DND-41 (cell line): ENCODE measurements around the gene JARID2.

Source experiments
- ATAC-seq: fragments of 200-7000 bp; cut with Tn5 transposase; 3 replicates; pipeline ENCODE4 v1.9.1; 2021; ENCODE audit warnings: low read depth; ENCODE audit not compliant: insufficient read depth
- DNase-seq: peaks from one replicate; pipeline ENCODE4 v3.0.0-alpha.2; 2020
- H2AFZ ChIP-seq: 2 replicates; pipeline ENCODE4 v1.6.0; 2012; ENCODE audit warnings: low read depth, low read length
- H3K27ac ChIP-seq: 2 replicates; pipeline ENCODE4 v1.5.1; 2012; ENCODE audit warnings: low read length, inconsistent platforms
- H3K27me3 ChIP-seq: fragments of 200-600 bp; sonication (generic); 2 replicates; pipeline ENCODE4 v1.6.0; 2012; ENCODE audit warnings: low read length, mild to moderate bottlenecking, inconsistent platforms; ENCODE audit not compliant: insufficient read depth, poor library complexity
- H3K36me3 ChIP-seq: 2 replicates; pipeline ENCODE4 v1.5.1; 2012; ENCODE audit warnings: low read length, inconsistent platforms; ENCODE audit not compliant: insufficient read depth
- H3K4me1 ChIP-seq: 2 replicates; pipeline ENCODE4 v1.5.1; 2012; ENCODE audit warnings: mild to moderate bottlenecking, low read length; ENCODE audit not compliant: insufficient read depth
- H3K4me2 ChIP-seq: 2 replicates; pipeline ENCODE4 v1.6.0; 2012; ENCODE audit warnings: mild to moderate bottlenecking, moderate library complexity, low read length, inconsistent platforms; ENCODE audit not compliant: insufficient read depth
- H3K4me3 ChIP-seq, 2 experiments: fragments of 200-600 bp in 1 of 2; shearing (Covaris generic) in 1 of 2; 2 replicates each; pipeline ENCODE4 v1.5.1; 2012 to 2016; ENCODE audit warnings: inconsistent platforms in 2 of 2, low read length in 2 of 2, mild to moderate bottlenecking in 2 of 2, low read depth in 1 of 2, moderate library complexity in 1 of 2
- H3K79me2 ChIP-seq: 2 replicates; pipeline ENCODE4 v1.6.0; 2012; ENCODE audit warnings: low read length, inconsistent platforms; ENCODE audit not compliant: insufficient read depth
- H3K9ac ChIP-seq: 2 replicates; pipeline ENCODE4 v1.6.0; 2012; ENCODE audit warnings: low read depth, mild to moderate bottlenecking, inconsistent platforms, low read length, moderate library complexity
- H3K9me3 ChIP-seq: 2 replicates; pipeline ENCODE4 v1.5.1; 2012; ENCODE audit warnings: low read length, moderate library complexity, mild to moderate bottlenecking, inconsistent platforms; ENCODE audit not compliant: insufficient read depth, severe bottlenecking
- H4K20me1 ChIP-seq: 2 replicates; pipeline ENCODE4 v1.6.0; 2012; ENCODE audit warnings: low read length; ENCODE audit not compliant: insufficient read depth
- EZH2 ChIP-seq: IDR thresholded peaks from 3 replicates; pipeline ENCODE4 v1.6.1; 2012; ENCODE audit warnings: borderline replicate concordance, low read depth, mild to moderate bottlenecking, moderate library complexity, low read length, inconsistent platforms; ENCODE audit not compliant: severe bottlenecking
- TF ChIP-seq, protein P1 (sequence below): IDR thresholded peaks from 2 replicates; pipeline ENCODE4 v1.5.1; 2012; ENCODE audit warnings: borderline replicate concordance, low read length, moderate library complexity, mild to moderate bottlenecking; ENCODE audit not compliant: poor library complexity, severe bottlenecking; ENCODE audit errors: extremely low read depth

Gene JARID2

DNA sequence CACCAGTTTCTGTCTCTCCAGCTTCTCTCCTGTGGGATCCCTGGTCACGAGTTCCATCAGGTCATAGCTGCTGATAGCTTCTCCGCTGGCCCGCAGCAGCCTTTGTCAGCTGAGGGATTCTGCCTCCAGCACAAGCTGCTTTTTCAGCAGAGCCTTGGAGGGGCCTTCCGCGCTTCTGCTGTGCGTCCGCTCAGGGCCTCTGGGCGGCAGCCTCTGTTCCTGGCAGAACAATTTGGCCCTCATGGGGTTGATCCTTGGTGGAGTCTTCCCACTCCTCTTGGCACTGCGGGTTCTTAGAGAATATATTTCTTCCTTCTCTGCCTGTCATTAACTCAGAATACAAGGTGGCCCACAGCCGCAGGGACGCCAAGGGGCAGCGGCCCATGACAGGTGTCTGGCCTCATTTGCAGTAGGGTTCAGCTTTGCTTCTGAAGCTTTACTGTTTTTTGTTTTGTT is 258.2 kb downstream of the JARID2 start:
- peaks cover 89% of the 10 kb centered on the region for H3K36me3 ChIP-seq

DNA sequence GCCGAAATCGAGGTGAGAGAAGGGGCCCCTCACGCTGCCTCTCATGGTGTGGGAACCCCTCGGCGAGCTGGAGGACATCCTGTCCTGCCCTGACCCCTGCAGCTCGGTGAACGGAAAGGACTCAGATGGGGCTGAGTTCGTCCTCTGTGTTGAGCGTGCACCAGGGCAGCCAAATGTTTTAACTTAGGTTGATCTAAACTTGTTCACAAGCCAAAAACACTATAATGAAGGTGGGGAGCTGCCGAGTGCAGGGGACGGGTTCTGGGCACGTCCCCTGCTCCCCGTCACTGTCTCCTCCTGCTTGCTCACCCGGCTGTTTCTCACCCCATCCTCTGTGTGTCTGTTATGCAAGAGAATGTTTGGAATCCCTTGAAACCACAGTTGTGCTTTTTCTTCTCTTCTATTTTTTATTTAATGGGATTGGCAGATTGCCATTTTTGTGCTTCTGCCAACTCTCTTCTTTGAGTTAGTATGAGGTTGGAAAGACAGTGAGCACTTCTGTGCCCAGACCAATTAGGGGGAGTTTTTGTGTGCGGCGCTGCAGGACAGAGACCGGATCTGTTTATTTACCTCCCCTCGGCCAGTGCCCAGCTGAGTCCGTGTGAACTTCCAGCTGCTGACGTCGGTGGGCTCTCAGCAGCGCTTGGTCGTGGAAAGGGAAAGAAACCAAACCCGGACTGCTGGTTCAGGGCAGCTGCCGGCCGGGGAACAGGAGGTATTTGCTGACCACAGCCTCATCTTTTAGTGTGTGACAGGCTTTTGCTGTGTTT is 258.9 kb downstream of the JARID2 start:
- no peak overlapping the region for H3K27ac ChIP-seq
- H3K4me3 ChIP-seq = no peak overlapping the region
- TF ChIP-seq, protein P1, sequence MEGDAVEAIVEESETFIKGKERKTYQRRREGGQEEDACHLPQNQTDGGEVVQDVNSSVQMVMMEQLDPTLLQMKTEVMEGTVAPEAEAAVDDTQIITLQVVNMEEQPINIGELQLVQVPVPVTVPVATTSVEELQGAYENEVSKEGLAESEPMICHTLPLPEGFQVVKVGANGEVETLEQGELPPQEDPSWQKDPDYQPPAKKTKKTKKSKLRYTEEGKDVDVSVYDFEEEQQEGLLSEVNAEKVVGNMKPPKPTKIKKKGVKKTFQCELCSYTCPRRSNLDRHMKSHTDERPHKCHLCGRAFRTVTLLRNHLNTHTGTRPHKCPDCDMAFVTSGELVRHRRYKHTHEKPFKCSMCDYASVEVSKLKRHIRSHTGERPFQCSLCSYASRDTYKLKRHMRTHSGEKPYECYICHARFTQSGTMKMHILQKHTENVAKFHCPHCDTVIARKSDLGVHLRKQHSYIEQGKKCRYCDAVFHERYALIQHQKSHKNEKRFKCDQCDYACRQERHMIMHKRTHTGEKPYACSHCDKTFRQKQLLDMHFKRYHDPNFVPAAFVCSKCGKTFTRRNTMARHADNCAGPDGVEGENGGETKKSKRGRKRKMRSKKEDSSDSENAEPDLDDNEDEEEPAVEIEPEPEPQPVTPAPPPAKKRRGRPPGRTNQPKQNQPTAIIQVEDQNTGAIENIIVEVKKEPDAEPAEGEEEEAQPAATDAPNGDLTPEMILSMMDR = no peak
- TF ChIP-seq EZH2 = no peak
- no peaks in the 10 kb centered on the region for H3K4me1 ChIP-seq
- DNase-seq = no peak
- ATAC-seq = no peak
- no peak overlapping the region for H2AFZ ChIP-seq
- no peaks in the 10 kb centered on the region for H3K79me2 ChIP-seq
- no peak overlapping the region for H3K4me2 ChIP-seq
- H3K9me3 ChIP-seq = no peaks in the 10 kb centered on the region
- H3K9ac ChIP-seq = no peak overlapping the region
- peaks cover 15% of the 10 kb centered on the region; the same call in 1 of the 2 replicates for H4K20me1 ChIP-seq
- no peaks in the 10 kb centered on the region for H3K27me3 ChIP-seq
- peaks cover 93% of the 10 kb centered on the region for H3K36me3 ChIP-seq

More for the DNA sequence above, 258.2 kb downstream of the JARID2 start:
- ATAC-seq (no peak), DNase-seq (no peak)
- TF ChIP-seq EZH2 = no peak
- TF ChIP-seq, protein P1 = no peak
- Histone ChIP-seq H3K27me3 (no peaks in the 10 kb centered on the region), H3K79me2 (no peaks in the 10 kb centered on the region), H4K20me1 (peaks cover 15% of the 10 kb centered on the region; the same call in 1 of the 2 replicates), H2AFZ (no peak overlapping the region), H3K9ac (no peak overlapping the region), H3K9me3 (no peaks in the 10 kb centered on the region), H3K27ac (no peak overlapping the region), H3K4me3 (no peak overlapping the region), H3K4me2 (no peak overlapping the region), H3K4me1 (no peaks in the 10 kb centered on the region)

DNA sequence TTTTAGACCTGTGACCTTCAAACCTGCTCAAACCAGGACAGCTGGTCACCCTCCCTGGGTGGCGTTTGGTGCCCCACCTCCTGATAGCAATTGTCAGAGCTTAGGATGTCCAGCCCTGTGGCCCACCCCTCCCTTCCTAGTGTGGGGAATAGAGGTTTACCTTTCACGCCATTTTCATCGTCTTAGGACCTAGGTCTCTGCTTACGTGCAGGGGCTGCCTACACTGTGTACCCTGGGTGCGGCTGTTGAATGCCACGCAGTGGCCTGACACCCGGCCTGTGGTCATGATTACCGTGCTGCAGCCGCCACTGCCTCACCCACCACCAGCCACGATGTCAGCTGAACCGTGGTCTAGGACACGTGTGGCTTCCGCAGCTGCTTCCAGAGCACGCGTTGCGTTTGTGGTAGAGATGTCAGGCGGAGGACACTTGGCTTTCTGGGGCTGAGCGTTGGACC is 259.6 kb downstream of the JARID2 start:
- Histone ChIP-seq H2AFZ (no peak overlapping the region), H3K27me3 (no peaks in the 10 kb centered on the region), H3K9ac (no peak overlapping the region), H3K27ac (no peak overlapping the region), H3K4me3 (no peak overlapping the region), H3K79me2 (no peaks in the 10 kb centered on the region), H3K36me3 (peaks cover 93% of the 10 kb centered on the region), H4K20me1 (peaks cover 19% of the 10 kb centered on the region), H3K4me1 (no peaks in the 10 kb centered on the region), H3K4me2 (no peak overlapping the region), H3K9me3 (no peaks in the 10 kb centered on the region)
- TF ChIP-seq, protein P1 = no peak
- TF ChIP-seq EZH2 = no peak
- ATAC-seq (no peak), DNase-seq (no peak)
